Upper lobe of left lung (tissue), 6 donors: ENCODE results near the gene TCF25. TPM values are rescaled to one million over a fixed set of nuclear protein-coding genes. Genes with fewer than 3 reads are reported as not detected.

Source experiments
- ATAC-seq, 2 donors: fragments of 200-7000 bp; cut with Tn5 transposase; one replicate each; pipeline ENCODE4 v1.9.1; 2022; ENCODE audit warnings: mild to moderate bottlenecking in 2 of 2, moderate library complexity in 2 of 2; ENCODE audit not compliant: low FRiP score in 2 of 2
- DNase-seq, 2 donors: peaks; one replicate each; pipeline ENCODE4 v3.0.0-alpha.2; 2019 to 2020
- H3K27ac ChIP-seq, 4 donors: fragments of 200-600 bp; sonication (generic); one replicate each; pipeline ENCODE4 v1.5.1; 2016 to 2019
- H3K27me3 ChIP-seq, 4 donors: fragments of 200-600 bp; sonication (generic); one replicate each; pipeline ENCODE4 v1.5.1; 2017 to 2019
- H3K36me3 ChIP-seq, 4 donors: fragments of 200-600 bp; sonication (generic); one replicate each; pipeline ENCODE4 v1.5.1; 2016 to 2019
- H3K4me1 ChIP-seq, 4 donors: fragments of 200-600 bp; sonication (generic); one replicate each; pipeline ENCODE4 v1.5.1; 2018 to 2019
- H3K4me3 ChIP-seq, 4 donors: fragments of 200-600 bp; sonication (generic); one replicate each; pipeline ENCODE4 v1.5.1; 2017 to 2019; ENCODE audit warnings: mild to moderate bottlenecking in 2 of 4, moderate library complexity in 1 of 4
- H3K9me3 ChIP-seq, 4 donors: fragments of 200-600 bp; sonication (generic); one replicate each; pipeline ENCODE4 v1.5.1; 2018 to 2019
- EP300 ChIP-seq, 4 donors: sonication (generic); formaldehyde crosslinking; IDR thresholded peaks; one replicate each; pipeline ENCODE4 v1.5.1; 2017; ENCODE audit warnings: antibody characterized with exemption in 4 of 4, control low read depth in 2 of 4
- POLR2A ChIP-seq, 4 donors: fragments of 450-650 bp; IDR thresholded peaks; one replicate each; pipeline ENCODE4 v1.5.1; 2016 to 2017; ENCODE audit warnings: antibody characterized with exemption in 4 of 4, mild to moderate bottlenecking in 2 of 4
- POLR2AphosphoS5 ChIP-seq, 2 donors: sonication (generic); formaldehyde crosslinking; IDR thresholded peaks; one replicate each; pipeline ENCODE4 v1.5.1; 2017; ENCODE audit warnings: antibody characterized with exemption in 2 of 2
- WGBS, 2 donors: methylation state at CpG; one replicate each; pipeline ENCODE4 v1.1.5; 2017 to 2018; 5-methylcytosine and 5-hydroxymethylcytosine counted together
- total RNA-seq, 6 donors: library from RNA; depleted of rRNA in 4 of 6; stranded (reverse); fragments of >200 nt in 4 of 6; gene quantifications; one replicate each; pipeline versions ENCODE4 v1.1.0 to v1.2.1, GENCODE V29; 2016 to 2021
- TF ChIP-seq, protein P1 (sequence below), 6 experiments: fragments of 450-650 bp in 4 of 6; fragments of 200-600 bp in 2 of 6; sonication (generic) in 2 of 6; IDR thresholded peaks; one replicate each; pipeline ENCODE4 v1.5.1; 2016 to 2019; ENCODE audit warnings: antibody characterized with exemption in 6 of 6
- donor health status: DM: no; HTN: no; CAD: no; lungs with moderate emphysema.
- donor health status: DM: no; HTN: yes; CAD: no; lungs with severe emphysema.

Gene TCF25
- total RNA-seq, 6 donors from 2014 or later = 132 to 1,060 (median 211) TPM

DNA sequence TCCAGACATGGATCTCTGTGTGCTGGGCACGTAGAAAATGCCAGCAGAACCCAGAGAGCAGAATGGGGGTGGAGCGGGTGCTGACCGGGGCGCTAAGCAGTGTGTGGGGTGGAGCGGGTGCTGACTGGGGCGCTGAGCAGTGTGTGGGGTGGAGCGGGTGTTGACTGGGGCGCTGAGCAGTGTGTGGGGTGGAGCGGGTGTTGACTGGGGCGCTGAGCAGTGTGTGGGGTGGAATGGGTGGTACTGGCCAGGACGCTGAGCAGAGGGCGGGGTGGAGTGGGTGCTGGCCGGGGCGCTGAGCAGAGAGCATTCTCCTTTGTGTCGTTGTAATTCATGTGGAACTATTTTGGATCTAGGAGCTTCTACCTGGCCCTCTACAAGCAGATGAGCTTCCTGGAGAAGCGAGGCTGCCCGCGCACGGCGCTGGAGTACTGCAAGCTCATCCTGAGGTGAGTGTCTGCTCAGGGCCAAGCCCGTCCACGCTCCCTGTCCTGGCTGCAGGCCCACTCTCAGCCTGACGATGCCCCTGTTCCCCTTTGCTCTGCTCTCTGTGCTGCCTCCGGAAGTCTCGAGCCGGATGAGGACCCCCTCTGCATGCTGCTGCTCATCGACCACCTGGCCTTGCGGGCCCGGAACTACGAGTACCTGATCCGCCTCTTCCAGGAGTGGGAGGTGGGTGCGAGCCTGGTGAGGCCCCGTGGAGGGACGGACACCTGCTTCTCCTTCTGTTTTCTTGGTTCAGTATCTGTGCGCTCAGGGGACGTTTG, 25.0 kb downstream of the TCF25 start:
- Histone ChIP-seq H3K27ac (no peak overlapping the region), H3K36me3 (peaks cover 41 to 88% (median 84%) of the 10 kb centered on the region in 4 donors), H3K27me3 (no peaks in the 10 kb centered on the region), H3K4me3 (no peak overlapping the region), H3K9me3 (no peaks in the 10 kb centered on the region), H3K4me1 (no peaks in the 10 kb centered on the region)
- 95 to 97% methylated on average over 31 to 36 of the region's 36 CpGs for WGBS, 2 donors
- TF ChIP-seq, protein P1, sequence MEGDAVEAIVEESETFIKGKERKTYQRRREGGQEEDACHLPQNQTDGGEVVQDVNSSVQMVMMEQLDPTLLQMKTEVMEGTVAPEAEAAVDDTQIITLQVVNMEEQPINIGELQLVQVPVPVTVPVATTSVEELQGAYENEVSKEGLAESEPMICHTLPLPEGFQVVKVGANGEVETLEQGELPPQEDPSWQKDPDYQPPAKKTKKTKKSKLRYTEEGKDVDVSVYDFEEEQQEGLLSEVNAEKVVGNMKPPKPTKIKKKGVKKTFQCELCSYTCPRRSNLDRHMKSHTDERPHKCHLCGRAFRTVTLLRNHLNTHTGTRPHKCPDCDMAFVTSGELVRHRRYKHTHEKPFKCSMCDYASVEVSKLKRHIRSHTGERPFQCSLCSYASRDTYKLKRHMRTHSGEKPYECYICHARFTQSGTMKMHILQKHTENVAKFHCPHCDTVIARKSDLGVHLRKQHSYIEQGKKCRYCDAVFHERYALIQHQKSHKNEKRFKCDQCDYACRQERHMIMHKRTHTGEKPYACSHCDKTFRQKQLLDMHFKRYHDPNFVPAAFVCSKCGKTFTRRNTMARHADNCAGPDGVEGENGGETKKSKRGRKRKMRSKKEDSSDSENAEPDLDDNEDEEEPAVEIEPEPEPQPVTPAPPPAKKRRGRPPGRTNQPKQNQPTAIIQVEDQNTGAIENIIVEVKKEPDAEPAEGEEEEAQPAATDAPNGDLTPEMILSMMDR (IDR thresholded peaks at IDR 0.05) = no peak
- no peak for TF ChIP-seq EP300 (IDR thresholded peaks at IDR 0.05)
- TF ChIP-seq POLR2AphosphoS5 (IDR thresholded peaks at IDR 0.05) = no peak
- no peak for TF ChIP-seq POLR2A (IDR thresholded peaks at IDR 0.05)
- no peak for ATAC-seq
- DNase-seq = no peak

DNA sequence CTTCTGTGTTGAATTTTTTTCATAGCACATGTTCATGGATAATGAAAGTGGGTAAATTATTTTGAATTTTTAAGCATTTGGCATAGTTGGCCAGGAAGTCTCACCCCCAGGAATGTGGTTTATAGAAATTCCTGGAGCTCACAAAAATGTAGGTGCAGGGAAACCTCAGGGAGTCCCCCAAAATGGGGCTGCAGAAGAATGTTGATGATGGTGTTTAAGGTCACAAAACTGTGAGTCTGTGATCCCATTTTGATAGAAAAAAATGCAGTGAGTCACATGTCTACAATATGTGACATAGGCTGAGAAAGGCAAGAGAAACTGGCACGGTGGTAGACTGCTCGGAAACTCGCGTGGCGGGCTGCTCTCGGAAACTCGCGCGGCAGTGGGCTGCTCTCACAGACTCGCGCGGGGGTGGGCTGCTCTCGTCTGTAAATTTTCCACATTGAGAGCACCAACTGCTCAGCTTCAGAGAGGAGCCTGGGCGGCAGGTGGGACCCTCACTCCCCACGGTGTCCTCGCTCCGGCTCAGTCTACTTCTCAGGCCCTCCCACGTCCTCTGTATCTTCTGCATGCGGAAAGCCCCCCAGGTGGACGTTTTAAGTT, 26.6 kb downstream of the TCF25 start:
- H3K36me3 ChIP-seq = peaks cover 44 to 88% (median 84%) of the 10 kb centered on the region in 4 donors
- ATAC-seq (no peak), DNase-seq (no peak)
- H3K27ac ChIP-seq = no peak overlapping the region
- H3K4me1 ChIP-seq = no peaks in the 10 kb centered on the region
- no peaks in the 10 kb centered on the region for H3K9me3 ChIP-seq
- WGBS, 2 donors = 93 to 95% methylated on average over 20 of the region's 20 CpGs
- no peaks in the 10 kb centered on the region for H3K27me3 ChIP-seq
- H3K4me3 ChIP-seq = no peak overlapping the region
- TF ChIP-seq POLR2AphosphoS5 (IDR thresholded peaks at IDR 0.05) = no peak
- TF ChIP-seq EP300 (IDR thresholded peaks at IDR 0.05) = no peak
- TF ChIP-seq POLR2A (IDR thresholded peaks at IDR 0.05) = no peak
- TF ChIP-seq, protein P1 (IDR thresholded peaks at IDR 0.05) = no peak

DNA sequence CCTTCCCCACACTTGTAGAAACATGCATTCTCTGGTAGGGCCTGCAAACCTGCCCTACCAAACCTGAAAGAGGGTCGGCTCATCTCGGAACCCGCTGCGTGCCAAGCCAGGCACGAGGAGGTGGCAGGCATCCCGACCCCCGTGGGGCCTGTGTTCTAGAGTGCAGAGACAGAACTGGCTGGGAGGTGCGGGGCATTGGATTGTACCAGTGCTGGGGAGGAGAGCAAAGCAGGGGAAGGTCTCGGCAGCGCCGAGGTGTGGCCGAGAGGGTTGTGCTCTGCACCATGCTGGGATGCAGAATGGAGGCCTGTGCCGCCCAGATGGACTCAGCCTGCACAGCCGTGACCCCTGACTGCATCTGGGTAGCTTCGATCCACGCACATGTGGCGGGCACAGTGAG, 27.5 kb downstream of the TCF25 start:
- H3K4me1 ChIP-seq = no peaks in the 10 kb centered on the region
- peaks cover 38 to 88% (median 84%) of the 10 kb centered on the region in 4 donors for H3K36me3 ChIP-seq
- H3K27me3 ChIP-seq = no peaks in the 10 kb centered on the region
- no peak overlapping the region for H3K27ac ChIP-seq
- H3K4me3 ChIP-seq = no peak overlapping the region
- TF ChIP-seq EP300 (IDR thresholded peaks at IDR 0.05) (no peak), POLR2A (IDR thresholded peaks at IDR 0.05) (no peak), POLR2AphosphoS5 (IDR thresholded peaks at IDR 0.05) (no peak)
- TF ChIP-seq, protein P1 (IDR thresholded peaks at IDR 0.05) = no peak
- H3K9me3 ChIP-seq = no peaks in the 10 kb centered on the region
- 98 to 99% methylated on average over 15 to 17 of the region's 17 CpGs for WGBS, 2 donors
- no peak for ATAC-seq
- no peak for DNase-seq

DNA sequence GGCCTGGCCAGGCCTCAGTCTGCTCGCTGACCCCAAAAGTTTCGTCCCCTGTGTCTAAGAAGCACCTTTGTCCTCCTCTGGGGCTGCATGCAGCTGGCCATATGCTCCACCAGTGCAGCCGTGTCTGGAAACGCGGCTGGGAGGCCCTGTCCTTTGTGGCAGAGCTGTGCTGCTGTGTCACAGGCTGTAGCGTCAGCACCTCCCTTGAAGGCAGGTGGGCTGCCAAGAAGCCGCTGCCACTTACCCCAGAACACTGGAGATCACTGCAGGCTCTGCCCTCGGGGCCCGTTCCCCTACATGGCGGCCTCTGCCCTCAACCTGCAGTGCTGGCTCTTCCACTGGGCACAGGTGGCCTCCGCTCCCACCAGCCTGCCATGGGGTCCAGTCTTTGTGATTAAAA, 29.6 kb downstream of the TCF25 start:
- DNase-seq = no peak
- Histone ChIP-seq H3K36me3 (peaks cover 30 to 85% (median 79%) of the 10 kb centered on the region in 4 donors), H3K4me3 (no peak overlapping the region), H3K27ac (no peak overlapping the region), H3K4me1 (no peaks in the 10 kb centered on the region), H3K27me3 (no peaks in the 10 kb centered on the region), H3K9me3 (no peaks in the 10 kb centered on the region)
- TF ChIP-seq POLR2AphosphoS5 (IDR thresholded peaks at IDR 0.05) = no peak
- no peak for TF ChIP-seq POLR2A (IDR thresholded peaks at IDR 0.05)
- TF ChIP-seq, protein P1 (IDR thresholded peaks at IDR 0.05) = no peak
- no peak for TF ChIP-seq EP300 (IDR thresholded peaks at IDR 0.05)
- no peak for ATAC-seq
- WGBS, 2 donors = 90 to 98% methylated on average over 3 to 11 of the region's 11 CpGs
